ENCODE measurements around the gene USP6NL.

Gene USP6NL

GRCh38 chr10:11454958-11455566, 156.4 kb downstream of the USP6NL start:
- H3K4me3 ChIP-seq (ENCODE audit: low read depth, low read length): no peak overlapping the region
- TF ChIP-seq CTCF (IDR thresholded peaks at IDR 0.05; ENCODE audit: low read depth, low read length): peak; percentile 22
- in situ Hi-C loops (cut with HindIII; ENCODE audit: low sequenced_read_pairs): no loop called here
- no peak for DNase-seq (ENCODE audit: low read depth, low spot score)

- H3K4me3 ChIP-seq (ENCODE audit: low read depth, low read length): no peak overlapping the region
- DNase-seq (ENCODE audit: low read depth, low spot score): no peak
- in situ Hi-C loops (cut with HindIII; ENCODE audit: low sequenced_read_pairs): no loop called here
- no peak for TF ChIP-seq CTCF (IDR thresholded peaks at IDR 0.05; ENCODE audit: low read depth, low read length)
Measured at GRCh38 chr10:11454160-11454559, 157.3 kb downstream of the USP6NL start.

GRCh38 chr10:11451640-11452260, 159.7 kb downstream of the USP6NL start:
- no peak for TF ChIP-seq CTCF (IDR thresholded peaks at IDR 0.05; ENCODE audit: low read depth, low read length)
- H3K4me3 ChIP-seq (ENCODE audit: low read depth, low read length): no peak overlapping the region
- in situ Hi-C loops (cut with HindIII; ENCODE audit: low sequenced_read_pairs): no loop called here
- DNase-seq (ENCODE audit: low read depth, low spot score): no peak

GRCh38 chr10:11450427-11450826, 161.0 kb downstream of the USP6NL start:
- in situ Hi-C loops (cut with HindIII; ENCODE audit: low sequenced_read_pairs): no loop called here
- H3K4me3 ChIP-seq (ENCODE audit: low read depth, low read length): no peak overlapping the region
- no peak for DNase-seq (ENCODE audit: low read depth, low spot score)
- TF ChIP-seq CTCF (IDR thresholded peaks at IDR 0.05; ENCODE audit: low read depth, low read length): no peak

- no peak overlapping the region for H3K4me3 ChIP-seq (ENCODE audit: low read depth, low read length)
- in situ Hi-C loops (cut with HindIII; ENCODE audit: low sequenced_read_pairs): no loop called here
- no peak for DNase-seq (ENCODE audit: low read depth, low spot score)
- no peak for TF ChIP-seq CTCF (IDR thresholded peaks at IDR 0.05; ENCODE audit: low read depth, low read length)
Measured at GRCh38 chr10:11449761-11450160, 161.7 kb downstream of the USP6NL start.

GRCh38 chr10:11448545-11449244, 162.8 kb downstream of the USP6NL start:
- H3K4me3 ChIP-seq (ENCODE audit: low read depth, low read length): no peak overlapping the region
- in situ Hi-C loops (cut with HindIII; ENCODE audit: low sequenced_read_pairs): no loop called here
- TF ChIP-seq CTCF (IDR thresholded peaks at IDR 0.05; ENCODE audit: low read depth, low read length): no peak
- no peak for DNase-seq (ENCODE audit: low read depth, low spot score)
